H1 (cell line): ENCODE measurements around the gene ALDOC. TPM values are rescaled to one million over a fixed set of nuclear protein-coding genes. Genes with fewer than 3 reads are reported as not detected.

ENCODE experiments used
- ASH2L ChIP-seq: fragments of 200-600, 300-600 bp; sonication (generic); IDR thresholded peaks from one replicate; pipeline ENCODE4 v1.7.1; 2017; ENCODE audit warnings: low read length
- CTBP2 ChIP-seq: IDR thresholded peaks from 2 replicates; pipeline ENCODE4 v1.7.0; 2011; ENCODE audit warnings: borderline replicate concordance, mild to moderate bottlenecking, moderate library complexity, mixed read lengths, low read length; ENCODE audit not compliant: insufficient read depth, insufficient read length
- EP300 ChIP-seq, 2 experiments: IDR thresholded peaks; 1 replicate in 1 of 2; 2 replicates in 1 of 2; pipeline ENCODE4 v1.6.1; 2011 to 2012; ENCODE audit warnings: low read depth in 2 of 2, low read length in 2 of 2, mild to moderate bottlenecking in 2 of 2, borderline replicate concordance in 1 of 2, inconsistent platforms in 1 of 2, moderate library complexity in 1 of 2
- GTF2F1 ChIP-seq: IDR thresholded peaks from 2 replicates; pipeline ENCODE4 v1.6.1; 2012; ENCODE audit warnings: low read depth, low read length, improper control_type of control experiment, borderline replicate concordance
- HDAC2 ChIP-seq, 2 experiments: fragments of 300-600 bp in 1 of 2; sonication (generic) in 1 of 2; IDR thresholded peaks; 2 replicates each; pipeline ENCODE4 v1.6.1; 2011 to 2012; ENCODE audit warnings: low read depth in 2 of 2, low read length in 2 of 2, mild to moderate bottlenecking in 2 of 2, moderate library complexity in 2 of 2, borderline replicate concordance in 1 of 2, inconsistent platforms in 1 of 2
- HDAC6 ChIP-seq: IDR thresholded peaks from one replicate; pipeline ENCODE4 v1.7.1; 2012; ENCODE audit warnings: low read depth, mild to moderate bottlenecking, inconsistent platforms, low read length, moderate library complexity
- KDM4A ChIP-seq: IDR thresholded peaks from one replicate; pipeline ENCODE4 v1.7.1; 2012; ENCODE audit warnings: low read depth, mild to moderate bottlenecking, moderate library complexity, low read length, inconsistent platforms; ENCODE audit not compliant: severe bottlenecking
- KDM5A ChIP-seq: fragments of 200-600 bp; IDR thresholded peaks from 2 replicates; pipeline ENCODE4 v1.7.1; 2012; ENCODE audit warnings: mild to moderate bottlenecking, low read length, inconsistent platforms, mixed read lengths
- PHF8 ChIP-seq: fragments of 200-600 bp; sonication (generic); conservative IDR thresholded peaks from 2 replicates; pipeline ENCODE4 v1.7.1; 2012; ENCODE audit warnings: low read depth, mild to moderate bottlenecking, inconsistent platforms, low read length, moderate library complexity
- POLR2A ChIP-seq, 2 experiments: IDR thresholded peaks; 1 replicate in 1 of 2; 2 replicates in 1 of 2; pipeline ENCODE4 v1.6.1; 2011; ENCODE audit warnings: low read depth in 2 of 2, low read length in 2 of 2, mild to moderate bottlenecking in 2 of 2; ENCODE audit errors: control extremely low read depth in 1 of 2
- POLR2AphosphoS5 ChIP-seq: IDR thresholded peaks from 2 replicates; pipeline ENCODE4 v1.6.1; 2011; ENCODE audit warnings: low read depth, low read length
- RAD21 ChIP-seq, 2 experiments: IDR thresholded peaks in 1 of 2; conservative IDR thresholded peaks in 1 of 2; 2 replicates each; pipeline ENCODE4 v1.6.1; 2011; ENCODE audit warnings: low read depth in 2 of 2, low read length in 2 of 2, improper control_type of control experiment in 1 of 2, inconsistent platforms in 1 of 2, mild to moderate bottlenecking in 1 of 2, moderate library complexity in 1 of 2
- RBBP5 ChIP-seq: IDR thresholded peaks from 2 replicates; pipeline ENCODE4 v1.7.1; 2012; ENCODE audit warnings: low read depth, mild to moderate bottlenecking, inconsistent platforms, low read length, moderate library complexity, borderline replicate concordance
- SP1 ChIP-seq: IDR thresholded peaks from 2 replicates; pipeline ENCODE4 v1.6.1; 2011; ENCODE audit warnings: low read depth, low read length
- TAF7 ChIP-seq: optimal IDR thresholded peaks from 2 replicates; pipeline ENCODE3; 2011; ENCODE audit warnings: low read depth, mild to moderate bottlenecking, inconsistent platforms, low read length, moderate library complexity, borderline replicate concordance
- TEAD4 ChIP-seq: IDR thresholded peaks from 2 replicates; pipeline ENCODE4 v1.6.1; 2012; ENCODE audit warnings: low read depth, low read length, inconsistent platforms, mixed read lengths
- YY1 ChIP-seq: IDR thresholded peaks from 2 replicates; pipeline ENCODE4 v1.6.1; 2011; ENCODE audit warnings: low read depth, mild to moderate bottlenecking, low read length
- polyA plus RNA-seq, 7 experiments: library from polyadenylated mRNA; depleted of rRNA in 3 of 7; stranded (reverse) in 5 of 7; unstranded in 2 of 7; fragments of >200 nt in 5 of 7; fragments of 200-250 nt in 2 of 7; gene quantifications; 1 replicate in 5 of 7; 2 replicates in 1 of 7; 4 replicates in 1 of 7; pipeline versions ENCODE4 v1.2.1 to v1.2.3, GENCODE V29; 2011 to 2013; ENCODE audit warnings: missing spikeins in 2 of 7, mixed read lengths in 2 of 7
- total RNA-seq: library from RNA; stranded (reverse); fragmentation: NEBNext Ultra II Directional; extraction: Animal tissue kit (Norgen Biotek cat#: 25700); gene quantifications from 2 replicates; pipeline ENCODE4 v1.2.1, GENCODE V29; 2021
- TF ChIP-seq, protein P1 (sequence below): IDR thresholded peaks from 2 replicates; pipeline ENCODE4 v1.6.1; 2012; ENCODE audit warnings: inconsistent platforms
- TF ChIP-seq, protein P2 (sequence below), 3 experiments: IDR thresholded peaks; 1 replicate in 2 of 3; 2 replicates in 1 of 3; pipeline versions ENCODE4 v1.5.1 to v1.6.1; 2011; ENCODE audit warnings: low read length in 3 of 3, mild to moderate bottlenecking in 3 of 3, inconsistent platforms in 2 of 3, low read depth in 1 of 3, moderate library complexity in 1 of 3; ENCODE audit not compliant: insufficient read depth in 1 of 3; ENCODE audit errors: control extremely low read depth in 1 of 3
- TF ChIP-seq, protein P3 (sequence below): IDR thresholded peaks from 2 replicates; pipeline ENCODE4 v1.6.1; 2011; ENCODE audit warnings: low read length, improper control_type of control experiment

Gene ALDOC
- total and polyA plus RNA-seq, 2 of the 8 experiments (the other 6 are each of a cell fraction or from before 2014, with no cell fraction given): 51.6 to 103 TPM

DNA sequence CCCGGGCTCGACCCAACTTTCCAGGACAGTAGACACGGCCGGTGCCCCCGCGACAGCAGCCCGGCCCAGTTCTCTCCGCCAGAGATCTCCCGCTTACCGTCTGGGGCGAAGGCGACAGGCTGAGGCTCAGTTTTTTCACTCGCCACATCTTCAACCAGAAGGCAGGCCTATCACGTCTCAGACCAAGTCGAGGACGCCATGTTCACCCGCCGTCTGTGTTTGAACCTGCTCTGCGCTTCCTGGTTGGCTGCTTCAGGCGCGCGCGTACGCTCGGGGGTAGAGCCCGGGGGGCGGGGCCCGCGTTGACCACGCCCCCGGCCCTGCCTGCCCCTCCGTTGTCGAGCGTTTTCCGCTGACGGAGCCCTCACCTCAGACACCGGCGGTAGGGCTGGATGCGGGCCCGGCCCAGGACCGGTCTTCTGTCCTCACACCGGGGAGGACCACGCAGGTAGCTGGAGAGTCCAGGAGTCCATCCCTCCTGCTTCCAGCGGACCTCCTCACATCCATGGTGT is 22.2 kb upstream of the ALDOC start, which contains the start of gene SPAG5 (continued):
- TF ChIP-seq PHF8 (peak; percentile 92; the same call in 1 of the 2 replicates), EP300 (IDR thresholded peaks at IDR 0.05; ENCODE audit: borderline replicate concordance in 1 of 2, low read depth in 2 of 2, low read length in 2 of 2) (no peak), TAF7 (peak; percentile 72), HDAC6 (no peak), GTF2F1 (no peak), ASH2L (peak; percentile 80), KDM5A (peak; percentile 70; the same call in 1 of the 2 replicates), POLR2A (IDR thresholded peaks at IDR 0.05; ENCODE audit: control extremely low read depth in 1 of 2, low read depth in 2 of 2, low read length in 2 of 2) (peak; percentile 86 to 92), YY1 (peak; percentile 92), HDAC2 (IDR thresholded peaks at IDR 0.05; ENCODE audit: borderline replicate concordance in 1 of 2, low read depth in 2 of 2, low read length in 2 of 2) (no peak), KDM4A (peak; percentile 88), RBBP5 (peak; percentile 44; the same call in 1 of the 2 replicates), POLR2AphosphoS5 (peak; percentile 94), SP1 (peak; percentile 78), RAD21 (IDR thresholded peaks at IDR 0.05 in 1 of 2, conservative IDR thresholded peaks at IDR 0.05 in 1 of 2; ENCODE audit: low read depth in 2 of 2, low read length in 2 of 2) (no peak), CTBP2 (no peak), TEAD4 (no peak)
- TF ChIP-seq, protein P1, sequence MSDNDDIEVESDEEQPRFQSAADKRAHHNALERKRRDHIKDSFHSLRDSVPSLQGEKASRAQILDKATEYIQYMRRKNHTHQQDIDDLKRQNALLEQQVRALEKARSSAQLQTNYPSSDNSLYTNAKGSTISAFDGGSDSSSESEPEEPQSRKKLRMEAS: peak; percentile 24; the same call in 1 of the 2 replicates
- TF ChIP-seq, protein P2, sequence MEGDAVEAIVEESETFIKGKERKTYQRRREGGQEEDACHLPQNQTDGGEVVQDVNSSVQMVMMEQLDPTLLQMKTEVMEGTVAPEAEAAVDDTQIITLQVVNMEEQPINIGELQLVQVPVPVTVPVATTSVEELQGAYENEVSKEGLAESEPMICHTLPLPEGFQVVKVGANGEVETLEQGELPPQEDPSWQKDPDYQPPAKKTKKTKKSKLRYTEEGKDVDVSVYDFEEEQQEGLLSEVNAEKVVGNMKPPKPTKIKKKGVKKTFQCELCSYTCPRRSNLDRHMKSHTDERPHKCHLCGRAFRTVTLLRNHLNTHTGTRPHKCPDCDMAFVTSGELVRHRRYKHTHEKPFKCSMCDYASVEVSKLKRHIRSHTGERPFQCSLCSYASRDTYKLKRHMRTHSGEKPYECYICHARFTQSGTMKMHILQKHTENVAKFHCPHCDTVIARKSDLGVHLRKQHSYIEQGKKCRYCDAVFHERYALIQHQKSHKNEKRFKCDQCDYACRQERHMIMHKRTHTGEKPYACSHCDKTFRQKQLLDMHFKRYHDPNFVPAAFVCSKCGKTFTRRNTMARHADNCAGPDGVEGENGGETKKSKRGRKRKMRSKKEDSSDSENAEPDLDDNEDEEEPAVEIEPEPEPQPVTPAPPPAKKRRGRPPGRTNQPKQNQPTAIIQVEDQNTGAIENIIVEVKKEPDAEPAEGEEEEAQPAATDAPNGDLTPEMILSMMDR (IDR thresholded peaks at IDR 0.05; ENCODE audit: control extremely low read depth in 1 of 3, insufficient read depth in 1 of 3, low read depth in 1 of 3, low read length in 3 of 3): 0 out of 4 replicates have a peak, but pooled peaks of 1 of the 3 experiments have one; percentile 17
- TF ChIP-seq, protein P3, sequence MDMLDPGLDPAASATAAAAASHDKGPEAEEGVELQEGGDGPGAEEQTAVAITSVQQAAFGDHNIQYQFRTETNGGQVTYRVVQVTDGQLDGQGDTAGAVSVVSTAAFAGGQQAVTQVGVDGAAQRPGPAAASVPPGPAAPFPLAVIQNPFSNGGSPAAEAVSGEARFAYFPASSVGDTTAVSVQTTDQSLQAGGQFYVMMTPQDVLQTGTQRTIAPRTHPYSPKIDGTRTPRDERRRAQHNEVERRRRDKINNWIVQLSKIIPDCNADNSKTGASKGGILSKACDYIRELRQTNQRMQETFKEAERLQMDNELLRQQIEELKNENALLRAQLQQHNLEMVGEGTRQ: no peak
